Suppressor macrophage (primary cell): ENCODE measurements around the gene SHTN1.
A peak's percentile ranks its signal among the peaks of the same experiment; 100 is the strongest.

Source experiments
- DNase-seq, 4 experiments: peaks; one replicate each; pipeline ENCODE4 v3.0.0-alpha.2; 2020 to 2022

The SHTN1 gene

GRCh38 chr10:116984202-116984990 is 20.6 kb downstream of the SHTN1 start:
- DNase-seq, result no peak

- DNase-seq, result no peak
These were observed 24.9 kb downstream of the SHTN1 start for GRCh38 chr10:116980041-116980440.

- DNase-seq, result no peak
These were observed 26.1 kb downstream of the SHTN1 start for GRCh38 chr10:116978901-116979300.

- peak in 2 of 4 experiments; percentile 28 to 62 for DNase-seq
These were observed 30.5 kb downstream of the SHTN1 start for GRCh38 chr10:116974456-116975005.

- no peak for DNase-seq
These were observed 31.0 kb downstream of the SHTN1 start for GRCh38 chr10:116973946-116974455.

GRCh38 chr10:116973371-116973905 is 31.5 kb downstream of the SHTN1 start:
- DNase-seq, result no peak

GRCh38 chr10:116972131-116972530 is 32.9 kb downstream of the SHTN1 start:
- DNase-seq, result no peak

- DNase-seq, result no peak
These were observed 34.9 kb downstream of the SHTN1 start for GRCh38 chr10:116970050-116970449.

- DNase-seq, result no peak
These were observed 36.7 kb downstream of the SHTN1 start for GRCh38 chr10:116968331-116968730.

GRCh38 chr10:116961406-116962251 is 43.4 kb downstream of the SHTN1 start:
- DNase-seq, result no peak

- DNase-seq, result peak; percentile 66 to 92 (median 80)
These were observed 44.8 kb downstream of the SHTN1 start for GRCh38 chr10:116960066-116960776.

- peak; percentile 23 to 84 (median 58) for DNase-seq
These were observed 52.3 kb downstream of the SHTN1 start for GRCh38 chr10:116952729-116953128.

- DNase-seq, result peak in 3 of 4 experiments; percentile 11 to 77 (median 71)
These were observed 56.5 kb downstream of the SHTN1 start for GRCh38 chr10:116948530-116948870.

- peak; percentile 60 to 93 (median 81) for DNase-seq
These were observed 57.0 kb downstream of the SHTN1 start for GRCh38 chr10:116947841-116948529.

- DNase-seq, result no peak
These were observed 60.1 kb downstream of the SHTN1 start for GRCh38 chr10:116944911-116945310.

GRCh38 chr10:116931806-116932205 is 73.2 kb downstream of the SHTN1 start:
- DNase-seq, result no peak

- DNase-seq, result no peak
These were observed 78.6 kb downstream of the SHTN1 start for GRCh38 chr10:116926426-116926825.

- DNase-seq, result no peak
These were observed 79.9 kb downstream of the SHTN1 start for GRCh38 chr10:116925056-116925455.

- no peak for DNase-seq
These were observed 85.3 kb downstream of the SHTN1 start for GRCh38 chr10:116919706-116920105.

- DNase-seq, result no peak
These were observed 85.8 kb downstream of the SHTN1 start for GRCh38 chr10:116919164-116919563.

- no peak for DNase-seq
These were observed 86.4 kb downstream of the SHTN1 start for GRCh38 chr10:116918583-116918982.

- no peak for DNase-seq
These were observed 87.5 kb downstream of the SHTN1 start for GRCh38 chr10:116917481-116917880.
